GM21526 (cell line): ENCODE data around the gene KCTD5.
"Not testable (repeated sequence)": the region's sequence is repeated elsewhere in the genome, so short reads cannot be mapped to it uniquely, and the experiment has no call there.

Experiments used
- ATAC-seq: cut with Tn5 transposase; IDR thresholded peaks from one replicate; pipeline ENCODE4 v1.9.1; 2021; ENCODE audit warnings: moderate library complexity; ENCODE audit not compliant: unreplicated experiment, low FRiP score

KCTD5 gene

GRCh38 chr16:2682209-2683021 lies at the start of gene KCTD5:
TSS of gene KCTD5 (plus strand) at chr16:2682523. CDS start at chr16:2682549, 26 bp downstream.
- ATAC-seq: peak; percentile 58

DNA sequence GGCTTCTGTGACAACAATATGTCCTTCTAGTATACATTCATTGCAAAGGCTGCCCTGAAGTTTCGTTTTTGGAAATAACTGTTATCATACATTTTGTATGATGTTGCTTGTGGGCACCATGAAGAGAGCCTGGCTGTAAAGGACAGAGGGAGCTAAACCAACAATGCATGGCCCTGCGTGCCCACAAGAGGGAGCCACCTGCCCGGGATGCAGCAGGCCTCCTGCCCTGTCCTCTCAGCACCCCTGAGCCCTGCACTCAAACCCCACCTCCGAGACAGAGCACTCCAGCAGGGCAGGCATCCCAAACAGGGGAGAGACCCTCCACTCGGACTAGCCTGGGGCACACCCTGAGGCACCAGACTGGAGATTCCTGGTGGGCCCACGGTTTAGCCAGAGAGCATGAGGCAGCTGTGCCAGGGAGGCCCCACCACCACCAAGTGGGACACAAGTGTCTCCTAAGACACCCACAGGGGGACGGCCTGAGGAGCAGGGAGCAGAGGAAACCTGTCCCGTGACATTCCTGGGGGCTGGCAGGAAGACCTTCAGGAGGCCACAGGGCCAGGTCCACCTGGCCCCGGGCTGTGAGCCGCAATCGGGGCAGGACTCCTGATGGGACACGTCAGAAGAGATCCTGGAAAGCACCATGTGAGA lies 43.1 kb upstream of the KCTD5 start:
- not testable (repeated sequence) for ATAC-seq

GRCh38 chr16:2639722-2640072 lies 42.6 kb upstream of the KCTD5 start:
- ATAC-seq: not testable (repeated sequence)

GRCh38 chr16:2642561-2642960 lies 39.8 kb upstream of the KCTD5 start:
- not testable (repeated sequence) for ATAC-seq

DNA sequence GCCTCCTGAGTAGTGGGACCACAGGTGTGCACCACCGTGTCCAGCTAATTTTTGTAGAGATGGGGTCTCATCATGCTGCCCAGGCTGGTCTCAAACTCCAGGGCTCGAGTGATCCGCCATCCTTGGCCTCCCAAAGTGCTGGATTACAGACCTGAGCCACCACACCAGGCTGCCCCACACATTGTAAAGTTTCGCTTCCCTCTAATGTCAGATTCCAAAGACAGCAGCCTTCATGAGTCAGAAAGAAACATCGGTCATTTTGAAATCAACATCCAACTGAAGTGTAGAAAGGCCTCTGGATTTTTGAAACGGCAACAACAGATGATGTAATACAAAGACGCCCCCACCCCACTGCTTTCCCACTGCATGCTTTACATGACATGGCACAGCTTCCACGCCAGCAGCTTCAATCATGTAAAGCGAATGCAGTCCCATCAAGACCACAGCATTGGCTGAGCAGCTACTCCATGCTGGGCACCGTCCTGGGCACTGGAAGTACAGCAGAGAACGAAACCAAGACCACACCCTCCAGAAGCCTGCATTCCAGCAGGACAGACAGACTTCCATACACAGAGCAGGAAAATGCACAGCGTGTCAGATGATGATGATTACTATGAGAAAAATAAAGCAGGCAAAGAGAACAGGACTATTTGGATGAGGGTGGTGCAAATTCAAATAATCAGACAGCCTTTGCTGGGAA lies 37.4 kb upstream of the KCTD5 start:
- ATAC-seq: not testable (repeated sequence)

GRCh38 chr16:2651268-2651871 lies 31.0 kb upstream of the KCTD5 start:
- ATAC-seq: not testable (repeated sequence)

DNA sequence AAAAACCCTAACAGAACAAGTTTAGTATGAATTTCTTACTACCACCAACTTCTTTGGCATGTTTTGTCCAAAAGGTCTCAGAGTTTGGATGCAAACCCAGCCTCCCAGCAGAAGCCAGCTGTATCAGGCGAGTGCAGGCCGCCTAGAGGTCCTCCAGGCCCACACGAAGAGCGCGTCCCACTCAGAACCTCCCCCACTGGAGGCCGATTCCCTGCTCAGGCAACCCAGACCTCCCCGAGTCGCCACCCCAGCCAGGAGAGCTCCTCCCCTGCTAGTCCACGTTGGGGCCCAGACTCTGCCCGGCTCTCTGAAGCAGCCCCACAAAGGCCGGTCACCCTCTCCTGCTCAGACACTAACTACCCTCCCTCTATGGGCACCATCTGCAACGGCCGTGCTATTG lies 28.4 kb upstream of the KCTD5 start:
- ATAC-seq: not testable (repeated sequence)

DNA sequence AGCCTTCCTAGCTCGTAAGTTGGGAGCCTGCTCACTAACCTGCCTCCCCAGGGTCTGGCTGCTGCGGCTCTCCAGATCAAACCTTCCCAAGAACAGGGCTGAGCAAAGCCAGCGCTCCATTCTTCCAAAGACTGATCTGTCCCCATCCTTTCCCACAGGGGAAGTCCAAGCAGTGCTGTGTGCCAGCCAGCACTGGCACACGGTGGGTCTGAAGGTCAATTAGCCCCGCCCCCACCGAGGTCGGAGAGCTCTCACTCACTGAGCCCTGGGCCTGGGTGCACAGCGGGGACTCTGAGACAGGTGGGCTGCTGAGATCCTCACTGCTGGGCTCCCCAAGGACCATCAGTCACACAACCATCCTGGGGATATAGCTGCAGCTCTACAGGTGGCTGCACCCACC lies 27.4 kb upstream of the KCTD5 start:
- not testable (repeated sequence) for ATAC-seq

- ATAC-seq: no peak
These were observed 25.3 kb upstream of the KCTD5 start for GRCh38 chr16:2656985-2657384.

GRCh38 chr16:2657803-2658202 lies 24.5 kb upstream of the KCTD5 start:
- ATAC-seq: not testable (repeated sequence)

DNA sequence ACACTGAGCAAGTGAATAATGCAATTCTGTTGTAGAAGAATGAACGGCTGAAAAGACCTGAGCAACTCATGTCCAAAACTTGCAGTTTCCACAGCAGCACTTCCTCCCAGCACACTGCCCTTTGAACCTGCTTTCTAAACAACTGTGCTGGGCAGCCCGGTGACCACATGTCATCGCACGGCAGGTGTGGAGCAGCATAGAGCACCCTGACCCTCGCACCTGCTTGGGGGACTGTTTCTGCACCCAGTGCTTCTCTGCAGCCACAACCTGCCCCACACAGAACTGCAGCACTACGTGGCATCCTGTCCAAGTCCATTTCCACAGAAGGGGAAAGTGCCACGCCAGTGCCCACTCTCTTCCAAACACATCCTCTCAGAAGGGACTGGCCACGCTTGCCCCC lies 22.8 kb upstream of the KCTD5 start:
- ATAC-seq: not testable (repeated sequence)

DNA sequence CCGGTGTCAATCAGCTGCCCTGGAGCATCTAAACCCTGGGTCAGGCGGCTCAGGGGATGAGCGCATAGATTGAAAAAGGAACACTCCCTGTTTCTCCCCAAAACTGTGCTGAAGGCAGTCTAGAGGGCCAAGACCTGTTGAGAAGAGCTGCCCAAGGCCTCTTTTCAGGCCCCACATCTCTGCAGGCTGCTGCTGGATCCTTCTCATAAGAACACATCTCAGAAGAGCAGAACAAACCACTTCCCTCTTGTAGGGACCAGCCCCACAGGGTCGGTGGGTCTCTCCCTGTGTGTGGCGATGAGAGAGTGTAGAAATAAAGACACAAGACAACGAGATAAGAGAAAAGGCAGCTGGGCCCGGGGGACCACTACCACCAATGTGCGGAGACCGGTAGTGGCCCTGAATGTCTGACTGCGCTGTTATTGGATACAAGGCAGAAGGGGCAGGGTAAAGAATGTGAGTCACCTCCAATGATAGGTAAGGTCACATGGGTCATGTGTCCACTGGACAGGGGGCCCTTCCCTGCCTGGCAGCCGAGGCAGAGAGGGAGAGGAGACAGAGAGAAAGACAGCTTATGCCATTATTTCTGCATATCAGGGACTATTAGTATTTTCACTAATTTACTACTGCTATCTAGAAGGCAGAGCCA lies 22.2 kb upstream of the KCTD5 start:
- not testable (repeated sequence) for ATAC-seq

DNA sequence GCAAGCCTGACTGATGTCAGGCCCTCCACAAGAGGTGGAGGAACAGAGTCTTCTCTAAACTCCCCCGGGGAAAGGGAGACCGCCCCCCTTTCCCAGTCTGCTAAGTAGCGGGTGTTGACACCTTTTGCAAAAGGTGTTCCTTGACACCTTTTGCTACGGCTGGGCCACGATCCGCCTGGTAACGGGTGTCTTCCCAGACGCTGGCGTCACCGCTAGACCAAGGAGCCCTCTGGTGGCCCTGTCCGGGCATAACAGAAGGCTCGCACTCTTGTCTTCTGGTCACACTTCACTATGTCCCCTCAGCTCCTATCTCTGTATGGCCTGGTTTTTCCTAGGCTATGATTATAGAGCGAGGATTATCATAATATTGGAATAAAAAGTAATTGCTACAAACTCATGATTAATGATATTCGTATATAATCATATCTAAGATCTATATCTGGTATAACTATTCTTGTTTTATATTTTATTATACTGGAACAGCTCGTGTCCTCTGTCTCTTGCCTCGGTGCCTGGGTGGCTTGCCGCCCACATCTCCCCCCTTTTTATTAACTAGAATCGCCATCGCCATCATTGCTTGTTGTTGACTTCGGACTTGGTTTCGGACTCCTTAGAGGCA lies 21.5 kb upstream of the KCTD5 start:
- ATAC-seq: not testable (repeated sequence)

- no peak for ATAC-seq
These were observed 18.5 kb upstream of the KCTD5 start for GRCh38 chr16:2663553-2664546.

DNA sequence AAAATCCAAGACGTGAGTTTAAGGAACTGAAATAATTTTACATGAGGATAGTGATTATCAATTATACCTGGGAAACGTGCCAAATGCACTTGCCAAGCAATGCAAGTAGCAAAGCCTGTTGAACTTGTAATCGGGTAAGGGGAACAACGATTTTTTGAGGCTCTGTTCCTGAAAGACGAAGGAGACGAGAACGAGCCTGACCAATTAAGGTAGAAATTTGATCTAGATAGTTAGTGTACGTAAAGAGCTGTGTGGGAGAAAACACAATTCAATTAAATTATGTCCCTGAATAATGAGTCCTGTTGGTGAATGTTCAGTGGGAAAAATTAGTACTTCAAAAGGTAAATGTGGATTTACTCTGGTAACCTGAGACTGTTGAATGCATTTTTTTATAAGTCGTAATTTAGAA lies 17.7 kb upstream of the KCTD5 start:
- ATAC-seq: no peak

GRCh38 chr16:2666671-2667070 lies 15.7 kb upstream of the KCTD5 start:
- not testable (repeated sequence) for ATAC-seq

GRCh38 chr16:2669587-2669986 lies 12.7 kb upstream of the KCTD5 start:
- not testable (repeated sequence) for ATAC-seq

DNA sequence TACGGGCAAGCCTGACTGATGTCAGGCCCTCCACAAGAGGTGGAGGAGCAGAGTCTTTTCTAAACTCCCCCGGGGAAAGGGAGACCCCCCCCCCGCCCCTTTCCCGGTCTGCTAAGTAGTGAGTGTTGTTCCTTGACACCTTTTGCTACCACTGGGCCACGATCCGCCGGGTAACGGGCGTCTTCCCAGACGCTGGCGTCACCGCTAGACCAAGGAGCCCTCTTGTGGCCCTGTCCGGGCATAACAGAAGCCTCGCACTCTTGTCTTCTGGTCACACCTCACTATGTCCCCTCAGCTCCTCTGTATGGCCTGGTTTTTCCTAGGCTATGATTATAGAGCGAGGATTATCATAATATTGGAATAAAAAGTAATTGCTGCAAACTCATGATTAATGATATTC lies 12.3 kb upstream of the KCTD5 start:
- not testable (repeated sequence) for ATAC-seq

GRCh38 chr16:2671193-2671592 lies 11.1 kb upstream of the KCTD5 start:
- ATAC-seq: not testable (repeated sequence)
